ENCODE measurements around the gene SAP30L. TPM values are rescaled to one million over a fixed set of nuclear protein-coding genes. Genes with fewer than 3 reads are reported as not detected.
A peak's percentile ranks its signal among the peaks of the same experiment; 100 is the strongest.

The SAP30L gene
- total RNA-seq, 2 donors from 2014 or later: 27.7 to 40.3 TPM

GRCh38 chr5:154466671-154467070 is 20.9 kb downstream of the SAP30L start:
- Histone ChIP-seq H3K27me3 (ENCODE audit: control insufficient read depth, insufficient read depth, low read length, poor library complexity, severe bottlenecking) (peaks cover 43% of the 10 kb centered on the region), H3K36me3 (ENCODE audit: control insufficient read depth, insufficient read depth, low read length) (no peaks in the 10 kb centered on the region), H3K4me1 (ENCODE audit: control insufficient read depth, insufficient read depth, low read length) (no peaks in the 10 kb centered on the region), H3K9me3 (ENCODE audit: control insufficient read depth, low read length) (no peaks in the 10 kb centered on the region), H3K9ac (ENCODE audit: extremely low read depth, low read length, poor library complexity, severe bottlenecking) (no peak overlapping the region), H3K4me3 (ENCODE audit: low read length) (no peak overlapping the region), H3K27ac (ENCODE audit: low read depth, low read length) (no peak overlapping the region)
- Mint-ChIP-seq H3K27me3 (ENCODE audit: insufficient read depth) (peaks cover 65% of the 10 kb centered on the region), H3K9me3 (no peaks in the 10 kb centered on the region), H3K4me3 (no peak overlapping the region), H3K27ac (no peak overlapping the region), H3K4me1 (peaks cover 9% of the 10 kb centered on the region), H3K36me3 (ENCODE audit: low read depth) (no peaks in the 10 kb centered on the region)
- WGBS, 2 experiments (ENCODE audit: insufficient coverage in 1 of 2, insufficient read length in 1 of 2): 80 to 81% methylated on average over 5 of the region's 5 CpGs
- no peak for DNase-seq
- no peak for TF ChIP-seq CTCF (conservative IDR thresholded peaks at IDR 0.05)

GRCh38 chr5:154467655-154468354 is 22.0 kb downstream of the SAP30L start:
- Histone ChIP-seq H3K9me3 (ENCODE audit: control insufficient read depth, low read length) (no peaks in the 10 kb centered on the region), H3K4me1 (ENCODE audit: control insufficient read depth, insufficient read depth, low read length) (no peaks in the 10 kb centered on the region), H3K36me3 (ENCODE audit: control insufficient read depth, insufficient read depth, low read length) (no peaks in the 10 kb centered on the region), H3K27ac (ENCODE audit: low read depth, low read length) (no peak overlapping the region), H3K27me3 (ENCODE audit: control insufficient read depth, insufficient read depth, low read length, poor library complexity, severe bottlenecking) (peaks cover 54% of the 10 kb centered on the region), H3K4me3 (ENCODE audit: low read length) (no peak overlapping the region), H3K9ac (ENCODE audit: extremely low read depth, low read length, poor library complexity, severe bottlenecking) (no peak overlapping the region)
- H3K27me3 Mint-ChIP-seq (ENCODE audit: insufficient read depth): peaks cover 76% of the 10 kb centered on the region
- no peak overlapping the region for H3K27ac Mint-ChIP-seq
- no peaks in the 10 kb centered on the region for H3K9me3 Mint-ChIP-seq
- H3K4me3 Mint-ChIP-seq: no peak overlapping the region
- WGBS, 2 experiments (ENCODE audit: insufficient coverage in 1 of 2, insufficient read length in 1 of 2): 40 to 49% methylated on average over 15 to 18 of the region's 18 CpGs
- peak; percentile 95 for DNase-seq
- peak; percentile 97 for TF ChIP-seq CTCF (conservative IDR thresholded peaks at IDR 0.05)
- peaks cover 10% of the 10 kb centered on the region for H3K4me1 Mint-ChIP-seq
- no peaks in the 10 kb centered on the region for H3K36me3 Mint-ChIP-seq (ENCODE audit: low read depth)

- 75% methylated on average over 2 of the region's 2 CpGs; no CpG with 5 or more reads in 1 of the 2 experiments for WGBS, 2 experiments (ENCODE audit: insufficient coverage in 1 of 2, insufficient read length in 1 of 2)
- Histone ChIP-seq H3K9me3 (ENCODE audit: control insufficient read depth, low read length) (no peaks in the 10 kb centered on the region), H3K27ac (ENCODE audit: low read depth, low read length) (no peak overlapping the region), H3K36me3 (ENCODE audit: control insufficient read depth, insufficient read depth, low read length) (no peaks in the 10 kb centered on the region), H3K27me3 (ENCODE audit: control insufficient read depth, insufficient read depth, low read length, poor library complexity, severe bottlenecking) (peaks cover 78% of the 10 kb centered on the region), H3K9ac (ENCODE audit: extremely low read depth, low read length, poor library complexity, severe bottlenecking) (no peak overlapping the region), H3K4me1 (ENCODE audit: control insufficient read depth, insufficient read depth, low read length) (no peaks in the 10 kb centered on the region), H3K4me3 (ENCODE audit: low read length) (no peak overlapping the region)
- Mint-ChIP-seq H3K4me1 (peaks cover 28% of the 10 kb centered on the region), H3K27ac (no peak overlapping the region), H3K4me3 (no peak overlapping the region), H3K27me3 (ENCODE audit: insufficient read depth) (peaks cover 92% of the 10 kb centered on the region), H3K36me3 (ENCODE audit: low read depth) (no peaks in the 10 kb centered on the region), H3K9me3 (no peaks in the 10 kb centered on the region)
- TF ChIP-seq CTCF (conservative IDR thresholded peaks at IDR 0.05): no peak
- DNase-seq: no peak
Measured at GRCh38 chr5:154470137-154470536, 24.3 kb downstream of the SAP30L start.
